Measurements from ENCODE around the gene GIT1.
A peak's percentile ranks its signal among the peaks of the same experiment; 100 is the strongest.

Gene GIT1

GRCh38 chr17:29615492-29616299 lies 26.2 kb upstream of the GIT1 start:
- peak; percentile 55 to 62 for DNase-seq (ENCODE audit: low read depth in 2 of 2)

GRCh38 chr17:29615048-29615385 lies 25.6 kb upstream of the GIT1 start:
- no peak for DNase-seq (ENCODE audit: low read depth in 2 of 2)

GRCh38 chr17:29614349-29615047 lies 25.1 kb upstream of the GIT1 start:
- no peak for DNase-seq (ENCODE audit: low read depth in 2 of 2)

- DNase-seq (ENCODE audit: low read depth in 2 of 2) = no peak
Measured at GRCh38 chr17:29613856-29614255, 24.4 kb upstream of the GIT1 start.

GRCh38 chr17:29613352-29613837 lies 23.9 kb upstream of the GIT1 start:
- peak; percentile 71 to 75 for DNase-seq (ENCODE audit: low read depth in 2 of 2)

- DNase-seq (ENCODE audit: low read depth in 2 of 2) = no peak
Measured at GRCh38 chr17:29612404-29613280, 23.2 kb upstream of the GIT1 start.

GRCh38 chr17:29612094-29612403 lies 22.6 kb upstream of the GIT1 start:
- DNase-seq (ENCODE audit: low read depth in 2 of 2) = no peak

- no peak for DNase-seq (ENCODE audit: low read depth in 2 of 2)
Measured at GRCh38 chr17:29611351-29612093, 22.1 kb upstream of the GIT1 start.

- DNase-seq (ENCODE audit: low read depth in 2 of 2) = no peak
Measured at GRCh38 chr17:29610395-29610794, 20.9 kb upstream of the GIT1 start.

GRCh38 chr17:29608986-29609385 lies 19.5 kb upstream of the GIT1 start:
- DNase-seq (ENCODE audit: low read depth in 2 of 2) = no peak

GRCh38 chr17:29607557-29608195 lies 18.2 kb upstream of the GIT1 start:
- DNase-seq (ENCODE audit: low read depth in 2 of 2) = no peak

- DNase-seq (ENCODE audit: low read depth in 2 of 2) = no peak
Measured at GRCh38 chr17:29603109-29603674, 13.7 kb upstream of the GIT1 start.

GRCh38 chr17:29597361-29598172 lies 8.1 kb upstream of the GIT1 start:
- DNase-seq (ENCODE audit: low read depth in 2 of 2) = no peak

- no peak for DNase-seq (ENCODE audit: low read depth in 2 of 2)
Measured at GRCh38 chr17:29596811-29597210, 7.4 kb upstream of the GIT1 start.

GRCh38 chr17:29595943-29596774 lies 6.7 kb upstream of the GIT1 start:
- no peak for DNase-seq (ENCODE audit: low read depth in 2 of 2)

- DNase-seq (ENCODE audit: low read depth in 2 of 2) = no peak
Measured at GRCh38 chr17:29595107-29595942, 5.9 kb upstream of the GIT1 start.

- DNase-seq (ENCODE audit: low read depth in 2 of 2) = no peak
Measured at GRCh38 chr17:29594519-29595090, 5.2 kb upstream of the GIT1 start.
